ENCODE measurements around the gene SRP72.

SRP72 gene

DNA sequence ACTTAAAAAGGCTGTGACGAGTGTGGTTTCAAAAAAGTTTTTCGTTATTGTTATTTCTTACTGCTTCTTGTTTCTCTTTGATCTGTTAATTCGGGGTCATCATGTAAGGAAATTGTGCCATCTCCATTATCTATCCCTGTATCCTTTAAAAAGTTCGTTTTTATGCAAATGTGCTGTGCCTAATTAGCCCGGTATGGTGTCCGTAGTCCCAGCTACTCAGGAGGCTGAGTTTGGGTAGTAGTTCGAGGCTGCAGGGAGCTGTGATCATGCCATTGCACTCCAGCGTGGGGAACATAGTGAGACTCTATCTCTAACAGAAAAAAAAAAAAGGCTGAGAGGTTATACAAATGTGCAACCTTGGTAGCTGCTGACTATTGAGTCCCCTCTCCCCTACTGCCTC is 83.2 kb downstream of the SRP72 start:
- no peak for DNase-seq (ENCODE audit: low read depth in 2 of 2)

DNA sequence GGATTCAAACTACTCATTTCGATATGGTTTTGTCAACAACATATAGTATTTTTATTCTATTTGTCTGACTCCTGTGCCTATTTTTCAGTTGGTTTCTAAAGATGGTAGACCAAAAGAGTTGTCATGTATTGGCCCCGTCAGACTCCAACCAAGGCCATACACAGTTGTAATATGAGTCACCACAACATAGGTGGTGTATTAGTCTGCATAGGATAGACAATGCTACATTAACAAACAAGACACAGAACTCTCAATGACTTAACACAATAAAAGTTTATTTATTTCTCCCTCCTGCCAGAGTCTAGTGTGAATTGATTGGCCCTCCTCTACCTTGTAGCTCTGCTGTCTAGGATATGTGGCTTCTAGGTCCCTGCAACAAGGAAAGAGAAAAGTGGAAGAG is 84.1 kb downstream of the SRP72 start:
- no peak for DNase-seq (ENCODE audit: low read depth in 2 of 2)

DNA sequence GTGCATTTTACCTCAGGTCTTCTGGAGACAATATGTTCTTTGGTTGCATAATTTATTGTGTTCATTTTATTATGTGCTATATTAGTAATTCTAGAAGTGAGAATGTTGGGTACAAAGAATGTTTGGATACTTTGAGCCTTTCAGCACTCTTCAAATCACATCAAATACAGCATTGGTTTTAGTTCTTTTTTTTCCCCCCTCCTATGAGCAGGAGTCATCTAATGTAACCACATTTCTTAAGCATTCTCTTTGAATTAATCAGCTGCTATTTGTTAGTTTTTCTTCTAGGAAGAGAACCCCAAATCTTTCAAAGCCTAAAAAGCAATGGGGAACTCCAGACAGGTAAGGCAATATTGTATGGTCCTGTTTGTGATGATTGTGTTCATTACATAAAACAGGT is 84.9 kb downstream of the SRP72 start:
- DNase-seq (ENCODE audit: low read depth in 2 of 2) = no peak
